Activated B cell treated with CpG ODN at 0.5 μM for 24 hours (primary cell): Measurements from ENCODE around the gene CRADD. TPM values are rescaled to one million over a fixed set of nuclear protein-coding genes. Genes with fewer than 3 reads are reported as not detected.

ENCODE experiments used
- ATAC-seq: fragments of 200-7000 bp; cut with Tn5 transposase; one replicate; pipeline ENCODE4 v1.10.0; 2021; ENCODE audit warnings: low read depth, mild to moderate bottlenecking, moderate library complexity
- CTCF ChIA-PET: fragments of 350-600 bp; sonication (Branson Sonifier 250); formaldehyde crosslinking; loops from one replicate; lab custom pipeline; 2021; ENCODE audit warnings: antibody characterized with exemption; lab: Charles Lee
- POLR2A ChIA-PET: fragments of 350-600 bp; sonication (Branson Sonifier 250); formaldehyde crosslinking; loops from one replicate; lab custom pipeline; 2021; ENCODE audit warnings: antibody characterized with exemption; lab: Charles Lee
- DNase-seq: peaks from one replicate; pipeline ENCODE4 v3.0.0; 2022
- H3K27ac Mint-ChIP-seq: one replicate; pipeline ENCODE4 v1.8.0; 2020; ENCODE audit warnings: mixed read lengths
- H3K27me3 Mint-ChIP-seq: one replicate; pipeline ENCODE4 v1.8.0; 2021; ENCODE audit warnings: mixed read lengths
- H3K36me3 Mint-ChIP-seq: one replicate; pipeline ENCODE4 v1.8.0; 2021; ENCODE audit warnings: low read depth, mixed read lengths
- H3K4me1 Mint-ChIP-seq: one replicate; pipeline ENCODE4 v1.8.0; 2021; ENCODE audit warnings: mixed read lengths
- H3K4me3 Mint-ChIP-seq: one replicate; pipeline ENCODE4 v1.8.0; 2020; ENCODE audit warnings: mild to moderate bottlenecking, mixed read lengths
- H3K9me3 Mint-ChIP-seq: one replicate; pipeline ENCODE4 v1.8.0; 2020; ENCODE audit warnings: mixed read lengths
- intact Hi-C: fragments of 100-400 bp; cut with micrococcal nuclease; formaldehyde crosslinking; loops from one replicate; pipeline ENCODE4 v1.15.1; 2024
- total RNA-seq: library from RNA; stranded (reverse); gene quantifications from 2 replicates; pipeline ENCODE4 v1.2.3, GENCODE V29; 2022
- TF ChIP-seq, protein P1 (sequence below): fragments of 200-600 bp; IDR thresholded peaks from one replicate; pipeline ENCODE4 v1.8.0; 2022; ENCODE audit warnings: antibody characterized with exemption, mild to moderate bottlenecking

The CRADD gene
- total RNA-seq, 1 donor from 2014 or later = 15.3 TPM

DNA sequence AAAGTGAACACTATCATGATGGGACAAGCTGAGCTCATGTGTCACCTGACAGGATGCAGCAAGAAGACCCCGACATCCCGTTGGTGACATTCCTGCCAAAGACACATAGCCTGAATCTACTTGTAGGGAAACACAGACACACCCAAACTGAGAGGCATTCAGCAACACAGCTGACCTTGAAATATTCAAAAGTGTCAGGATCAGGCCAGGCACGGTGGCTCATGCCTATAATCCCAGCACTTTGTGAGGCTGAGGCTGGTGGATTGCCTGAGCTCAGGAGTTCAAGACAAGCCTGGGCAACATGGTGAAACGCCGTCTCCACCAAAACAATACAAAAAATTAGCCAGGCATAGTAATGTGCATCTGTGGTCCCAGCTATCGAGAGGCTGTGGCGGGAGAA is 239.2 kb downstream of the CRADD start:
- ATAC-seq = no peak
- no peaks in the 10 kb centered on the region for H3K4me1 Mint-ChIP-seq
- H3K27me3 Mint-ChIP-seq = peaks cover 6% of the 10 kb centered on the region
- H3K27ac Mint-ChIP-seq = no peak overlapping the region
- H3K9me3 Mint-ChIP-seq = no peaks in the 10 kb centered on the region
- intact Hi-C loops = no loop called here
- DNase-seq = no peak
- no peak overlapping the region for H3K4me3 Mint-ChIP-seq
- CTCF ChIA-PET = no interaction called here
- TF ChIP-seq, protein P1, sequence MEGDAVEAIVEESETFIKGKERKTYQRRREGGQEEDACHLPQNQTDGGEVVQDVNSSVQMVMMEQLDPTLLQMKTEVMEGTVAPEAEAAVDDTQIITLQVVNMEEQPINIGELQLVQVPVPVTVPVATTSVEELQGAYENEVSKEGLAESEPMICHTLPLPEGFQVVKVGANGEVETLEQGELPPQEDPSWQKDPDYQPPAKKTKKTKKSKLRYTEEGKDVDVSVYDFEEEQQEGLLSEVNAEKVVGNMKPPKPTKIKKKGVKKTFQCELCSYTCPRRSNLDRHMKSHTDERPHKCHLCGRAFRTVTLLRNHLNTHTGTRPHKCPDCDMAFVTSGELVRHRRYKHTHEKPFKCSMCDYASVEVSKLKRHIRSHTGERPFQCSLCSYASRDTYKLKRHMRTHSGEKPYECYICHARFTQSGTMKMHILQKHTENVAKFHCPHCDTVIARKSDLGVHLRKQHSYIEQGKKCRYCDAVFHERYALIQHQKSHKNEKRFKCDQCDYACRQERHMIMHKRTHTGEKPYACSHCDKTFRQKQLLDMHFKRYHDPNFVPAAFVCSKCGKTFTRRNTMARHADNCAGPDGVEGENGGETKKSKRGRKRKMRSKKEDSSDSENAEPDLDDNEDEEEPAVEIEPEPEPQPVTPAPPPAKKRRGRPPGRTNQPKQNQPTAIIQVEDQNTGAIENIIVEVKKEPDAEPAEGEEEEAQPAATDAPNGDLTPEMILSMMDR = no peak
- H3K36me3 Mint-ChIP-seq = no peaks in the 10 kb centered on the region
- POLR2A ChIA-PET = no interaction called here

DNA sequence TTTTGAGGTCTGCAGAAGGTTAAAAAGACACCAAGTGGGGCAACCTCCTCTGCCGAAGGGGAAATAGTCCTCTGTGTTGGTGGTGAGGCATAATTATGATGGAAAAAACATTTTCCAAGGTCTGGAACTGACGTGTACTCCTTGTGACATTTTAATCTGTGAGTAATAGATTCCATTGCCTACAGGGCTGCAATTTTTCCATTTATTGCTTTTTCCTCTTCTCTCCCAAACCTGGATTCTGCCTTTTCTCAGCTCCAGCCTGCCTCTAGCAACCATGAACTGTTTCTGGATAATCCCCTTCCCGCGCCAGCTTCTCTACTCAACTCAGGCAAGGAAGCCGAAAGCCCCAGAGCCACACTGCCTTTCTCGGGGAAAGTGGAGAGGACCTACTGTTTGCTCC is 241.1 kb downstream of the CRADD start:
- H3K36me3 Mint-ChIP-seq = no peaks in the 10 kb centered on the region
- H3K27me3 Mint-ChIP-seq = peaks cover 6% of the 10 kb centered on the region

DNA sequence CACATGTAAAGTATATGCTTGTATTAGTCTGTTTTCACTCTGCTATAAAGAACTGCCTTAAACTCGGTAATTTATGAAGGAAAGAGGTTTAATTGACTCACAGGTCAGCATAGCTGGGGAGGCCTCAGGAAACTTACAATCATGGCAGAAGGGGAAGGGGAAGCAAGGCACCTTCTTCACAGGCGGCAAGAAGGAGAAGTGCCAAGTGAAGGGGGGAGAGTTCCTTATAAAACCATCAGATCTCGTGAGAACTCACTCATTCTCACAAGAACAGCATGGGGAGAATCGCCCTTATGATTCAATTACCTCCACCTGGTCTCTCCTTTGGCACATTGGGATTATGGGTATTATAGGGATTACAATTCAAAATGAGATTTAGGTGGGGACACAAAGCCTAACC is 241.7 kb downstream of the CRADD start:
- Mint-ChIP-seq H3K27me3 (peaks cover 6% of the 10 kb centered on the region), H3K9me3 (no peaks in the 10 kb centered on the region), H3K4me1 (no peaks in the 10 kb centered on the region), H3K36me3 (no peaks in the 10 kb centered on the region), H3K4me3 (no peak overlapping the region), H3K27ac (no peak overlapping the region)
- intact Hi-C loops = no loop called here
- DNase-seq = no peak
- CTCF ChIA-PET = no interaction called here
- TF ChIP-seq, protein P1 = no peak
- POLR2A ChIA-PET = no interaction called here
- no peak for ATAC-seq

More for the DNA sequence above, 241.1 kb downstream of the CRADD start:
- ChIA-PET POLR2A (no interaction called here), CTCF (no interaction called here)
- intact Hi-C loops = no loop called here
- Mint-ChIP-seq H3K4me1 (no peaks in the 10 kb centered on the region), H3K9me3 (no peaks in the 10 kb centered on the region), H3K4me3 (no peak overlapping the region), H3K27ac (no peak overlapping the region)
- ATAC-seq = no peak
- TF ChIP-seq, protein P1 = no peak
- no peak for DNase-seq

DNA sequence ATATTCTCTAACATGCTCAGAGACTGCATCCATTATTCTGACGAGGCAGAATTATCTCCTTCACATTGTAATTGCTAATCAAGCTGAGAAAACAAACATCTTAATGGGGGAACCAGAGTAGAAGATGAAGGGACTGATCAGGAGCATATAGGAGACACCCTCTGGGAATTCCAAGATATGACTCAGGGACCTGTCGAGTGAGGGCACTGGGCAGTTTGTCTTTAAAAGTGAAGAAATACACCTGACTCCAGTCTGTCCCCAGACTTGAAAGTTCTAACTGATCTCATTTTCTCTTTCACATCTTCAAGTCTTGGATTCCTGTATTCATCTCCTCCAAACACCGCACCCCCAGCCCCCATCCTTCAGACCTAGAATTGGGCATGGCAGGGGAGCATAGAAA is 244.3 kb downstream of the CRADD start:
- H3K4me1 Mint-ChIP-seq = no peaks in the 10 kb centered on the region
- no peaks in the 10 kb centered on the region for H3K36me3 Mint-ChIP-seq
- peaks cover 8% of the 10 kb centered on the region for H3K9me3 Mint-ChIP-seq
- CTCF ChIA-PET = no interaction called here
- ATAC-seq (no peak), DNase-seq (no peak)
- TF ChIP-seq, protein P1 = no peak
- H3K4me3 Mint-ChIP-seq = no peak overlapping the region
- intact Hi-C loops = no loop called here
- no peak overlapping the region for H3K27ac Mint-ChIP-seq
- POLR2A ChIA-PET = no interaction called here
- no peaks in the 10 kb centered on the region for H3K27me3 Mint-ChIP-seq

DNA sequence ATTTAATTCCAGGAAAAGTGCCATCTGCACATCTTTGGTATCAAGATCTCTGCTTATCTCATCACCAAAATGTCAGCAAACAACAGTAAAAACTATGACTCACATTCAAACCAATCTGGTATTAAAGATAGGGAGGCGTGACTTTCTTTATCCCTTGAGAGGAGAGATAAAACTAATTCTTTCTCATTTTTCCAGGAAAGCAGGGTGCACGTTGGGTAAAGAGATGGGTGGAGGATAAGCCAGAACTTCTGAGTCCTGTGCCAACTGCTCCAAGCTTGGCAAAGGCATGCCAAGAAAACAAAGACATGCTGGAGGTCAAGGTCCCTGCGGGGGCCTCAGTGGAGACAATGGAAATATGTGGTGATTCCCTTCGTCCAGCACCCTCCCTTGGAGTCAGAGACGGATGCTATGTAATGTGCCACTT is 245.4 kb downstream of the CRADD start:
- TF ChIP-seq, protein P1 = no peak
- POLR2A ChIA-PET = no interaction called here
- no peak overlapping the region for H3K27ac Mint-ChIP-seq
- no peaks in the 10 kb centered on the region for H3K4me1 Mint-ChIP-seq
- no peak for DNase-seq
- no peaks in the 10 kb centered on the region for H3K36me3 Mint-ChIP-seq
- ATAC-seq = no peak
- intact Hi-C loops = no loop called here
- CTCF ChIA-PET = no interaction called here
- no peak overlapping the region for H3K4me3 Mint-ChIP-seq
- H3K27me3 Mint-ChIP-seq = no peaks in the 10 kb centered on the region
- peaks cover 9% of the 10 kb centered on the region for H3K9me3 Mint-ChIP-seq
